GM18498 (cell line): ENCODE results near the gene CBFA2T2.
"Not testable (repeated sequence)": the region's sequence is repeated elsewhere in the genome, so short reads cannot be mapped to it uniquely, and the experiment has no call there.

Experiments used
- ATAC-seq: cut with Tn5 transposase; IDR thresholded peaks from one replicate; pipeline ENCODE4 v1.9.1; 2021; ENCODE audit warnings: mild to moderate bottlenecking, moderate library complexity; ENCODE audit not compliant: unreplicated experiment

The CBFA2T2 gene

GRCh38 chr20:33501000-33501399 is 11.1 kb downstream of the CBFA2T2 start:
- no peak for ATAC-seq

GRCh38 chr20:33503564-33503963 is 13.7 kb downstream of the CBFA2T2 start:
- no peak for ATAC-seq

- no peak for ATAC-seq
Observed at GRCh38 chr20:33506576-33506975, 16.7 kb downstream of the CBFA2T2 start.

- ATAC-seq: no peak
Observed at GRCh38 chr20:33507461-33507860, 17.6 kb downstream of the CBFA2T2 start.

GRCh38 chr20:33508015-33508414 is 18.1 kb downstream of the CBFA2T2 start:
- ATAC-seq: not testable (repeated sequence)

- ATAC-seq: not testable (repeated sequence)
Observed at GRCh38 chr20:33509057-33509456, 19.2 kb downstream of the CBFA2T2 start.

- ATAC-seq: not testable (repeated sequence)
Observed at GRCh38 chr20:33511876-33512275, 22.0 kb downstream of the CBFA2T2 start.

- no peak for ATAC-seq
Observed at GRCh38 chr20:33515569-33516216, 25.8 kb downstream of the CBFA2T2 start.

GRCh38 chr20:33516882-33517281 is 27.0 kb downstream of the CBFA2T2 start:
- no peak for ATAC-seq

- no peak for ATAC-seq
Observed at GRCh38 chr20:33518071-33518470, 28.2 kb downstream of the CBFA2T2 start.

- no peak for ATAC-seq
Observed at GRCh38 chr20:33521461-33521860, 31.6 kb downstream of the CBFA2T2 start.

- no peak for ATAC-seq
Observed at GRCh38 chr20:33522256-33522820, 32.4 kb downstream of the CBFA2T2 start.

GRCh38 chr20:33524261-33524660 is 34.4 kb downstream of the CBFA2T2 start:
- no peak for ATAC-seq

GRCh38 chr20:33526769-33527168 is 36.9 kb downstream of the CBFA2T2 start:
- no peak for ATAC-seq

- ATAC-seq: no peak
Observed at GRCh38 chr20:33531047-33531877, 41.4 kb downstream of the CBFA2T2 start.

GRCh38 chr20:33531885-33532284 is 42.0 kb downstream of the CBFA2T2 start:
- ATAC-seq: no peak

- ATAC-seq: no peak
Observed at GRCh38 chr20:33532753-33533459, 43.0 kb downstream of the CBFA2T2 start.

- ATAC-seq: not testable (repeated sequence)
Observed at GRCh38 chr20:33535717-33536116, 45.8 kb downstream of the CBFA2T2 start.

GRCh38 chr20:33537608-33538007 is 47.7 kb downstream of the CBFA2T2 start:
- no peak for ATAC-seq

- no peak for ATAC-seq
Observed at GRCh38 chr20:33539129-33539528, 49.2 kb downstream of the CBFA2T2 start.

- no peak for ATAC-seq
Observed at GRCh38 chr20:33540427-33540826, 50.5 kb downstream of the CBFA2T2 start.
